OCI-LY1 (cell line): ENCODE data around the gene COL9A3.

Source experiments
- H2AFZ ChIP-seq: fragments of 200-600 bp; sonication (generic), shearing (Covaris generic); 2 replicates; pipeline ENCODE4 v1.6.0; 2014; ENCODE audit warnings: antibody characterized with exemption, mild to moderate bottlenecking, low read length
- H3F3A ChIP-seq: fragments of 200-600 bp; sonication (generic), shearing (Covaris generic); 2 replicates; pipeline ENCODE4 v1.6.0; 2014; ENCODE audit warnings: mild to moderate bottlenecking, antibody characterized with exemption, low read length, moderate library complexity; ENCODE audit not compliant: insufficient read depth
- H3K27ac ChIP-seq: fragments of 200-600 bp; sonication (generic); 2 replicates; pipeline ENCODE4 v1.5.1; 2014; ENCODE audit warnings: low read length, mixed run types, mild to moderate bottlenecking, low read depth; ENCODE audit not compliant: poor library complexity, severe bottlenecking
- H3K27me3 ChIP-seq: fragments of 200-600 bp; sonication (generic); 2 replicates; pipeline ENCODE4 v1.6.0; 2014; ENCODE audit warnings: antibody characterized with exemption, mild to moderate bottlenecking, low read length, moderate library complexity; ENCODE audit not compliant: insufficient read depth
- H3K36me3 ChIP-seq: fragments of 200-600 bp; sonication (generic); 2 replicates; pipeline ENCODE4 v1.6.1; 2014; ENCODE audit warnings: mild to moderate bottlenecking, antibody characterized with exemption, low read length, moderate library complexity, mixed read lengths; ENCODE audit not compliant: insufficient read depth
- H3K4me1 ChIP-seq: fragments of 200-600 bp; sonication (generic); 2 replicates; pipeline ENCODE4 v1.5.1; 2014; ENCODE audit warnings: mild to moderate bottlenecking, low read length, moderate library complexity; ENCODE audit not compliant: insufficient read depth, severe bottlenecking
- H3K4me2 ChIP-seq: fragments of 200-600 bp; sonication (generic), shearing (Covaris generic); 2 replicates; pipeline ENCODE4 v1.6.1; 2014; ENCODE audit warnings: low read length
- H3K4me3 ChIP-seq: fragments of 200-600 bp; sonication (generic); 2 replicates; pipeline ENCODE4 v1.5.1; 2014; ENCODE audit warnings: low read length, low read depth, mild to moderate bottlenecking, mixed read lengths; ENCODE audit not compliant: poor library complexity, severe bottlenecking
- H3K79me2 ChIP-seq: fragments of 200-600 bp; shearing (Covaris generic); 2 replicates; pipeline ENCODE4 v1.6.1; 2016; ENCODE audit warnings: mixed run types, low read length, mixed read lengths; ENCODE audit not compliant: insufficient read depth
- H3K9ac ChIP-seq: fragments of 200-600 bp; sonication (generic), shearing (Covaris generic); 2 replicates; pipeline ENCODE4 v1.6.1; 2014; ENCODE audit warnings: mild to moderate bottlenecking, low read length, mixed read lengths
- H3K9me2 ChIP-seq: fragments of 200-600 bp; sonication (generic), shearing (Covaris generic); 2 replicates; pipeline ENCODE4 v1.6.1; 2014; ENCODE audit warnings: low read depth, mild to moderate bottlenecking, low read length, mixed read lengths
- H3K9me3 ChIP-seq: fragments of 200-600 bp; shearing (Covaris generic); 2 replicates; pipeline ENCODE4 v1.6.1; 2014; ENCODE audit warnings: low read length, mixed read lengths
- H4K20me1 ChIP-seq: fragments of 200-600 bp; sonication (generic), shearing (Covaris generic); 2 replicates; pipeline ENCODE4 v1.6.0; 2016; ENCODE audit warnings: mild to moderate bottlenecking, low read length; ENCODE audit not compliant: insufficient read depth
- CTCF ChIP-seq: fragments of 200-600 bp; sonication (generic), shearing (Covaris generic); IDR thresholded peaks from 2 replicates; pipeline ENCODE4 v1.5.1; 2017; ENCODE audit warnings: mild to moderate bottlenecking, antibody characterized with exemption, low read length, moderate library complexity, mixed read lengths
- EZH2 ChIP-seq: fragments of 200-600 bp; sonication (generic), shearing (Covaris generic); IDR thresholded peaks from 2 replicates; pipeline ENCODE4 v1.8.0; 2017; ENCODE audit warnings: borderline replicate concordance, mixed run types, mild to moderate bottlenecking, antibody characterized with exemption, low read length, moderate library complexity, mixed read lengths

Gene COL9A3

DNA sequence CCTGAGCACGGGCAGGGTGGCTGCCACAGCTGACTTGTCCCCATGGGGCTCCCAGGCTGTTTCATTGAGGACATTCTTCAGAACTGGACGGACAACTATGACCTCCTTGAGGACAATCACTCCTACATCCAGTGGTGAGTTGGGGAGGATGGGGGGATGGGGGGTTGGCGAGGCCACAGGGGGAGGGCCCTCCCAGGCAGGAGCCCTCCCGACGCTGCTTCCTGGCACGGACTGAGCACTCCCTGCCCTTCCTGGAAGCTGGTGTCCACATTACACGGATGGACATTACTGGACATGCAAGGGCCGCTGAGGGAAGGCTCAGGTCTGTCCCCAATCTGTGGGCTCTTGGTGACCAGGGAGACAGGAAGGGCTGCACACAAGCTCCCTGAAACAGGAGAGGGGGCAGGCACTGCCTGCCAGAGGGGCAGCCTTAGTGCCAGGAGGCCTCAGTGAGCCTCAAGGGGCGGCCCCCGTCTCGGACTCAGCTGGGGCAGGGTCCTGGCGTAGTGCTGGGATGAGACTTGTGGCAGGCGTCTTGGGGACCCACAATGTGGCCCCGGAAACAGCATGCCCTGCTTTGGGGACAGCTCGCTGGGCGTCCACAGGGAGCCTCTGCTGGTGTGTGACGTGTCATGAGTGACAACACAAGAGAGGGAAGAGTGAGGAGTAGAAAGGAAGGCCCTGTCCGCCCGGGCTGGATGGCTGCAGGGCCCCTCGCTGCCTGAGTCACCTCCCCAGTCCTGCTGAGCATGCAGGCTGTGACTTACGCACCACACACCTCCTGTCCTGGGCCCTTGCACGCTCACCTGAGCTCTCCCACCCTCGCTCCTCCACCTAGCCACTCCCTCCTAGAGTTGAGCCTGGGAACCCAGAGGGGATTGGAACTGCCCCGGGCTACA lies 7.1 kb upstream of the COL9A3 start:
- H3F3A ChIP-seq, result no peaks in the 10 kb centered on the region
- no peak overlapping the region for H3K27ac ChIP-seq
- H3K79me2 ChIP-seq, result peaks cover 9% of the 10 kb centered on the region
- no peaks in the 10 kb centered on the region for H3K9me2 ChIP-seq
- H3K36me3 ChIP-seq, result peaks cover 72% of the 10 kb centered on the region
- H3K4me1 ChIP-seq, result peaks cover 26% of the 10 kb centered on the region
- no peaks in the 10 kb centered on the region for H3K9me3 ChIP-seq
- H3K27me3 ChIP-seq, result no peaks in the 10 kb centered on the region; the same call in 1 of the 2 replicates
- H3K4me3 ChIP-seq, result no peak overlapping the region
- no peak overlapping the region for H3K9ac ChIP-seq
- no peak for TF ChIP-seq CTCF
- no peak for TF ChIP-seq EZH2
- H2AFZ ChIP-seq, result no peak overlapping the region
- no peak overlapping the region for H3K4me2 ChIP-seq
- no peaks in the 10 kb centered on the region for H4K20me1 ChIP-seq

- H2AFZ ChIP-seq, result no peak overlapping the region
- H3K9me2 ChIP-seq, result no peaks in the 10 kb centered on the region
- no peak overlapping the region for H3K4me2 ChIP-seq
- H3K9ac ChIP-seq, result no peak overlapping the region
- no peak for TF ChIP-seq CTCF
- TF ChIP-seq EZH2, result no peak
- H3K36me3 ChIP-seq, result peaks cover 68% of the 10 kb centered on the region
- H3K27ac ChIP-seq, result no peak overlapping the region
- H3K4me3 ChIP-seq, result no peak overlapping the region
- peaks cover 16% of the 10 kb centered on the region for H3K4me1 ChIP-seq
- H3F3A ChIP-seq, result no peaks in the 10 kb centered on the region
- H3K9me3 ChIP-seq, result no peaks in the 10 kb centered on the region
- H3K27me3 ChIP-seq, result no peaks in the 10 kb centered on the region; the same call in 1 of the 2 replicates
- H3K79me2 ChIP-seq, result no peaks in the 10 kb centered on the region
- H4K20me1 ChIP-seq, result no peaks in the 10 kb centered on the region
Measured at GRCh38 chr20:62811320-62811719, 5.5 kb upstream of the COL9A3 start.

GRCh38 chr20:62811720-62812119 lies 5.1 kb upstream of the COL9A3 start:
- Histone ChIP-seq H3K36me3 (peaks cover 68% of the 10 kb centered on the region), H3K9ac (no peak overlapping the region), H3F3A (no peaks in the 10 kb centered on the region), H3K27me3 (no peaks in the 10 kb centered on the region; the same call in 1 of the 2 replicates), H3K79me2 (no peaks in the 10 kb centered on the region), H4K20me1 (no peaks in the 10 kb centered on the region), H3K9me2 (no peaks in the 10 kb centered on the region), H3K4me2 (no peak overlapping the region), H3K4me1 (peaks cover 12% of the 10 kb centered on the region), H3K27ac (no peak overlapping the region), H3K4me3 (no peak overlapping the region), H3K9me3 (no peaks in the 10 kb centered on the region), H2AFZ (no peak overlapping the region)
- TF ChIP-seq EZH2, result no peak
- TF ChIP-seq CTCF, result no peak
